HG03175 (cell line): ENCODE measurements around the gene ARRDC2.
"Not testable (repeated sequence)": the region's sequence is repeated elsewhere in the genome, so short reads cannot be mapped to it uniquely, and the experiment has no call there.

Source experiments
- ATAC-seq: cut with Tn5 transposase; IDR thresholded peaks from one replicate; pipeline ENCODE4 v1.9.1; 2021; ENCODE audit warnings: mild to moderate bottlenecking, moderate library complexity; ENCODE audit not compliant: unreplicated experiment

The ARRDC2 gene

DNA sequence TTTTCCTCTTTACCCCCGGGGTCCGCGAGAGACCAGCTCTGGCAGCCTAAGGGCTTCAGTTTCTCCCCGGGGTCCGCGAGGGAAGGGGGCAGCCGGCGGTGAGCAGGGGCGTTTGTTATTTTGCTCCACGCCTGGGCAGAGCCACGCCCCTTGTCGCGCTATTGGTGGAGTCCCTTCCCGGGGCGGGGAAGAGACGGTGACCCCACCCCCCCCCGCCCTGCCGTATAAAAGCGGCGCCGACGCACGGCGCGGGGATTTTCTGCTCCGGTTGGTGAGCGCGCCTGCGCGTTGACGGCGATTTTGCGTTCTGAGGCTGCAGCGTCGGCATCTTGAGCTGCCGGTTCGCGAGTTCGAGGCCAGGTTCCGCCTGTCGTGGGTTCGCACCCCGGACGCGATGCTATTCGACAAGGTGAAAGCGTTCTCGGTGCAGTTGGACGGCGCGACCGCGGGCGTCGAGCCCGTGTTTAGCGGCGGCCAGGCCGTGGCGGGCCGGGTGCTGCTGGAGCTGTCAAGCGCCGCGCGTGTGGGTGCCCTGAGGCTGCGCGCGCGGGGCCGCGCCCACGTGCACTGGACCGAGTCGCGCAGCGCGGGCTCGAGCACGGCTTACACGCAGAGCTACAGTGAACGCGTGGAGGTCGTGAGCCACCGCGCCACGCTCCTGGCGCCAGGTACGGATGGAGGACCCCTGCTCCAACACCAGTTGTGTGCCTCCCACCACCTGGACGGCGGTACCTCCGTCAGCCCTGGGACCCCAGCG, at the start of gene ARRDC2:
Gene ARRDC2 (plus strand): TSS at position 254 of the 757 bp plus-strand sequence. CDS start 141 bp downstream, at position 395.
- peak; percentile 68 for ATAC-seq

DNA sequence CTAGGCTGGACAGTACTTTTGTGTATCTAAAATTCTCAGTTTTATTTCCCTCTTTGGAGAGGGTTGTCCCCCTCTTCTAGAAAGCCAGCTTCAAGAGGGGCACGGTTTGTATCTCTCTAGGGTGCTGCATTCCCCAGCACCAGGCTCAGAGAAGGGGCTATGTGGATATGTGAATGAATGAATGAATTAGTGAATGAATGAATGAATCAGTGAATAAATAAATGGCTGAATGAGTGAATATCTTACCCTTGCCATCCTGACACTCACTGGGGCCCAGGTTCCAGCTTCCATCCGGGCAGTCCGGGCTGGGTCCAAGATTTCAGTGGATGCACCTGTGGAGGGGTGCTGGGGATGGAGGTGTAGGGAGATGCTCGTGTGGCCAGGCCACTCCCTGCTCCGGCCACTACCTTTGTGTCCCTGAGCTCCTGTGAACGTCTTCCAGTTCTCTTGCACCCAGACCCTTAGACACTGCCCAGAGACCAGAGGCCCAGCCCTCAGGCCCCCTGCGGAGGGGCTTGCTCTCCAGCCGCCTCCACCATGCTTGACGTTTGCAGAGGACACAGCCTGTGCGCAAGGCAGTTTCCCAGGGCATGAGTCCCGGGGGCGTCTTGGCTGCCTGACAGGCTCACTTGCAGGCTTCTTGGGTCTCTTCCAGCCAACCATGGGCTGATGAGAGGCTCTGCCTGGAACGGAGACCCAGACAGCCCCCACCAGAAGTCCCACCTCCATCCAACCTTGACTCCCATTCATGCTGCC, 43.9 kb upstream of the ARRDC2 start:
- ATAC-seq = no peak

- ATAC-seq = no peak
Observed at GRCh38 chr19:17965370-17966128, 42.4 kb upstream of the ARRDC2 start.

- no peak for ATAC-seq
Observed at GRCh38 chr19:17966129-17966483, 41.9 kb upstream of the ARRDC2 start.

GRCh38 chr19:17966550-17967256, 41.3 kb upstream of the ARRDC2 start, which contains the start of gene KCNN1:
TSS of gene KCNN1 (plus strand) at chr19:17967107. CDS start at chr19:17973889, 6,782 bp downstream.
- no peak for ATAC-seq

DNA sequence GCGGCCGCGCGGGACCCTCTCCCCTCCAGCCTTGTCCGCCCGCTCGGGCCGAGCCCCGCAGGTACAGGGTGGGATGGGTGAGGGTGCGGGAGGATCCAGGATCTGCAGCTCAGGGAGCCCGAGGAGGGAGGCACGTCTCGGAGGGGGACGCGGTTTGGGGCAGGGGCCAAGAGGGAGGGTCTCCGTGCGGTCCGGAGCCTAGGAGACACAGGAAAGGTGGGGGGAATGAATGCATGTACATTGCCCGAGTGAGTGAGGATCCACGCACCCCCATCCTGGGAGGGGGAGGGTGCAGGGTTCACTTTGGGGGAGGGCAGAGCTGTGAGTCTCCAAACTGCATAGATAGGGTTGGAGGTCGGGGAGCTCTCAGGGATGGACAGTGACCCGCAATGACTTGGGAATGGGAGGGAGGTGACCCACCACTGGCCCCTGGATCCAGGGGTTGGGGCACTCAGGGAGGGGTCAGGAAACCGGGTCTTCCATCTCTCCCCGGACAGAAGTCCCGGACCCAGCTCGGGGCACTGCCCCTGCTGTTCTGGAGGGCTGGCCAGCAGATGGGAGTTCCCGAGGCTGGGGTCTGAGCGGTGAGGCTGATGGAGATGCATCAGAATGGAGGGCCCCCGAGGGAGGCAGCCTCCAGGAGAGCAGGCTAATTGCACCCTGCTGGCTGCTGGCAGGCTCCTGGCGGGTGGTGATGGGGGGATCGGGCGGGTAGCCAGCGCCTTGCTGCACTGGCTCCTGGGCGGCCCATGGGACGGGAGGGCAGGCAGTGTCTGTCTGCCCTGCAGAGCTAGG, 40.5 kb upstream of the ARRDC2 start:
- no peak for ATAC-seq

DNA sequence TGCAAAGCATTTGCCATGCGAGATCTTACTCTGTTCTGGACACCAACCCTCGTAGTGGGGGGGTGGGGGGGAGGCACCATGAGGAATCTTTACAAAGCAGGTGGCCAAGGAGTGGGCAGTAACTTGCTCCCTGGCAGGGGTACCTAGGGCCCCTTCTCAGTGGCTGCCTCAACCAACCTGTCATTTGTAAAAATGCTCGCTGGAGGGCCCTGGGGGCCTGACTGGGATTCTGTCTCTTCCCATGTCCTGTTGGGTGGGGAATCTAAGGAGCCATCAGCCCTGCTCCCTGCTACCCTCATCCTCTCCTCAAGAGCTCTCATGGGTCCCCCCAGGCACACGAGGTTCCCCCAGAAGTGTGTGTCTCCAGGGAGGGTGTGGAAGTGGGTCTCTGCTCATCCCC, 39.6 kb upstream of the ARRDC2 start:
- ATAC-seq = no peak

DNA sequence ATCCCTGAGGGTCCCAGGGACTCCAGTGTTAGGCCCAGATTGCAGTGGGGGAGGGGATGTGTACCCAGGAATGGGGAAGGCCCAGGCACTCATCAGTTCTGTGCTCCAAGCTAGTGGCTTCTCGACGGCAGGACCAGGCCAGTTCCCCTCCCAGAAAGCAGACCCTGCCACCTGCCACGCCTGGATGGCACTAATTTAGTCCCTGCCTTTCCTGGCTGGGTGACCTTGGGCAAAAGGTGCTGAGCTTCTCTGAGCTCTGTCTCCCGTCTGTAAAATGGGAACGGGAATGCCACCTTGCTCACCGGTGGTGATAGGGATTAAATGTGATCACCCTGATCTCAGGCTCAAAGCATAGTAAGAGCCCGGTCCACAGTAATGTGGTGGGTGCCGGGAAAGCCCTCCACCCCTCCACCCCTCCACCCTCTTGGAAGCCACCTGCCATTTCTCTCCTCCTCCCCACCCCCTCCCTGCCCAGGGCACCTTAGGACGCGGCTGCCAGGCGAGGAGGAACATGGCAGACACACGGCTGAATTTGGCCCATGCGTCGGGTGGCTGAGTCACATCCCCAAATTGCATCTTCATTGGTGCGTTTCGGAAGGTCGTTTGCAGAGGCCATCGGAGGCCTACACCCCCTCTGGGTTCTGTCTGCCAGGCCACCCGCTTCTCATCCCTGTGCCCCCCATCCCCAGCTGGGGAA, 38.7 kb upstream of the ARRDC2 start:
- no peak for ATAC-seq

GRCh38 chr19:17972230-17972629, 35.7 kb upstream of the ARRDC2 start:
- no peak for ATAC-seq

DNA sequence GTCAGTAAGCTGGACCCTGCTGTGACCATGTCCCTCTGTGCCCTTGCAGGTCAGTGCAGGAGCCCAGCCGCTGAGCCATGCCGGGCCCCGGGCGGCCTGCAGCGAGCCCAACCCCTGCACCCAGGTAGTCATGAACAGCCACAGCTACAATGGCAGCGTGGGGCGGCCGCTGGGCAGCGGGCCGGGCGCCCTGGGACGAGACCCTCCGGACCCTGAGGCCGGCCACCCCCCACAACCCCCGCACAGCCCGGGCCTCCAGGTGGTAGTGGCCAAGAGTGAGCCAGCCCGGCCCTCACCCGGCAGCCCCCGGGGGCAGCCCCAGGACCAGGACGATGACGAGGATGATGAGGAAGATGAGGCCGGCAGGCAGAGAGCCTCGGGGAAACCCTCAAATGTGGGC, 34.2 kb upstream of the ARRDC2 start:
- no peak for ATAC-seq

DNA sequence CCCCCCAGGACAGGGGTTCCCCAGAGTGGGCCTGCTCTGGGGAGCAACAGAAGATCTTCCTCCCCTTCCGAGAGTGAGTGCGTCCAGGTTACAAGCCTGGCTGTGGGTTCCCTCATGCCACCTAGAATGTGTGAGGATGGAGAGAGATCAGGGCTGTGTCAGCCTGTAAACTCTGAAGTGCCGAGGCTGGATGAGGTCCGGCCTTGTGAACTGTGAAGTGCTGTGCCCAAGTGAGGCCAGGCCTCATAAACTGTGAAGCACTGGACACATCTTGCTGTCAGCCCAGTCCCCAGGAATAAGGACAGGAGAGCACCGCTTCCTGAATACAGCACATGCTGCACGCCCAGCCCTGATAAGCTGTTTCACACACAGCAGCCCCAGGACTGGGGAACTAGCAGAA, 33.4 kb upstream of the ARRDC2 start:
- no peak for ATAC-seq

GRCh38 chr19:17975032-17975431, 32.9 kb upstream of the ARRDC2 start:
- no peak for ATAC-seq

DNA sequence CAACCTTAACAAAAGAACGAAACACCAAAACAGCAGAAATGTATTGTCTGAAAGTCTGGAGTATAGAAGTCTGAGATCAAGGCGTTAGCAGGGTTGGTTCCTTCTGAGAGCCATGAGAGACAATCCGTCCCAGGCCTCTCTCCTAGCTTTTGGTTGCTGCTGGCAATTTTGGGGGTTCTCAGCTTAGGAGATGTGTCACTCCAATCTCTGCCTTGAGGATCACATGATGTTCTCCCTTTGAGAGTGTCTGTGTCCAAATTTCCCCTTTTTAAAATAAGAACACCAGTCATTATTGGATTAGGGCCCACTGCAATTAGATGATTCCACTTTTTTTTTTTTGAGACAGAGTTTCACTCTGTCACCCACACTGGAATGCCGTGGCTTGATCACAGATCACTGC, 30.9 kb upstream of the ARRDC2 start:
- ATAC-seq = no peak

- ATAC-seq = no peak
Observed at GRCh38 chr19:17977488-17977887, 30.5 kb upstream of the ARRDC2 start.

GRCh38 chr19:17981611-17982010, 26.4 kb upstream of the ARRDC2 start:
- ATAC-seq = no peak

- no peak for ATAC-seq
Observed at GRCh38 chr19:17982430-17982829, 25.5 kb upstream of the ARRDC2 start.

DNA sequence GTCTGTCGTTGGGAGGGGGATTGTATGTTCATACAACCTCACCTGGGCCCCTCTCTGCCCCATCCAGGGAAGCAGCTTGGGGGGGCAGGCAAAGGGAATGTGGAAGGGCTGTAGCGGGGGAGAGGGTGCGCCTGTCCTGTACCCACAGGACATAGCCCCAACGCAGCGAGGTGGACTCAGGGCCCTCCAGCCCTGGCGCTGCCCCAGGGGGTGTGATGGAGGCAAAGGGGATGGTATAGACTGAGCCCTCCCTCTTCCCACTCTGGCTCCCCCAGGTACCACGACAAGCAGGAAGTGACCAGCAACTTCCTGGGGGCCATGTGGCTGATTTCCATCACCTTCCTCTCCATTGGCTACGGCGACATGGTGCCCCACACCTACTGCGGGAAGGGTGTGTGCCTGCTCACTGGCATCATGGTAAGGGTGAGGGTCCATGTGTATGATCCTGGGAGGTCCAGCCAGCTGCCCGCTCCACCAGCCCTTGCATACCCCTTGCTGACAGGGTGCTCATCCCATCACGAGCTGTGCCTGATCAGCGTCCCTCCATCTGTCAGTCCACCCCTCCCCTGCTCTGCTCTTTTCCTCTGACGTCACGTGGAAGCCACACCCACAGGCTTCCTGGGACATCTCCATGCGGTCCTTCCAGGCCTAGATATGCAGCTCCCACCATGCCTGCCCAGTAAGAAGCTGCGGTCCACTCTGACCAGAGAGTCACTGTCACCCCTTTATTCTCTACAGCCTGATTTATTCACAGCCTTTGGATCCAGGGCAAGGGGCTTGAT, 22.7 kb upstream of the ARRDC2 start:
- ATAC-seq = no peak

GRCh38 chr19:17986569-17986968, 21.4 kb upstream of the ARRDC2 start:
- ATAC-seq = not testable (repeated sequence)

DNA sequence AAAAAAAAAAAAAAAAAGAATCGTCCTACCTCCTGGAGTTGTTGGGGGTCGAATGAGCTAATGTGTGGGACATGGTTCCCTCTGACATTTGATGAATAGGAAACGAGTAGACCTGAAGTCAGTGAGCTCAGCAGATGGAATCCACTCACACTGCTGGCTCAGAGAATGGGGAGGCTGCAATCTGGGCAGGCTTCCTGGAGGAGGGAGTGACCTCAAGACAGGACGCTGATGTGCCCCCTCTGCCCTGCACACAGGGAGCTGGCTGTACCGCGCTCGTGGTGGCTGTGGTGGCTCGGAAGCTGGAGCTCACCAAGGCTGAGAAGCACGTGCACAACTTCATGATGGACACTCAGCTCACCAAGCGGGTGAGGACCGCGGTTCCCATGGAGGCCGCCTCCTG, 19.8 kb upstream of the ARRDC2 start:
- ATAC-seq = no peak
